Measurements from ENCODE around the gene RGMB.

Gene RGMB

GRCh38 chr5:98827588-98828284, 54.3 kb downstream of the RGMB start:
- DNase-seq (ENCODE audit: low spot score): no peak

DNA sequence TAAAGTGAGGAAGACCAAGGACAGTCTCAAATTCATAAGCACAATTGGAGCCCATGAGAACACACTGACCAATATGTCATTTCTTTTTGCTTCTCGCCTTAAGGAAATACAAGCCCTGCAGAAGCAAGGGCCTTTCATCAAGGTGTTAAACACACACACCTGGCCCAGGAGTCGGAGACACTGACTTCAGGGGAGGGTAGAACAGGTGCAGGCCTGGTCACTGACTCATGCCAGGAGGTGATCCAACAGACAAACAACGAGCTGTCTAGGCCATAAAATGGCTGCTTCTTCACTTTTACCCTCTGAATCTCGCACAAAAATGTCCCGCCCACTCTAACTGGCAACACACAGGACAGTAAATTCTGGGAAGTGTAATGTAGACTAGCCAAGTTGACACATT, 62.7 kb downstream of the RGMB start:
- DNase-seq (ENCODE audit: low spot score): no peak

DNA sequence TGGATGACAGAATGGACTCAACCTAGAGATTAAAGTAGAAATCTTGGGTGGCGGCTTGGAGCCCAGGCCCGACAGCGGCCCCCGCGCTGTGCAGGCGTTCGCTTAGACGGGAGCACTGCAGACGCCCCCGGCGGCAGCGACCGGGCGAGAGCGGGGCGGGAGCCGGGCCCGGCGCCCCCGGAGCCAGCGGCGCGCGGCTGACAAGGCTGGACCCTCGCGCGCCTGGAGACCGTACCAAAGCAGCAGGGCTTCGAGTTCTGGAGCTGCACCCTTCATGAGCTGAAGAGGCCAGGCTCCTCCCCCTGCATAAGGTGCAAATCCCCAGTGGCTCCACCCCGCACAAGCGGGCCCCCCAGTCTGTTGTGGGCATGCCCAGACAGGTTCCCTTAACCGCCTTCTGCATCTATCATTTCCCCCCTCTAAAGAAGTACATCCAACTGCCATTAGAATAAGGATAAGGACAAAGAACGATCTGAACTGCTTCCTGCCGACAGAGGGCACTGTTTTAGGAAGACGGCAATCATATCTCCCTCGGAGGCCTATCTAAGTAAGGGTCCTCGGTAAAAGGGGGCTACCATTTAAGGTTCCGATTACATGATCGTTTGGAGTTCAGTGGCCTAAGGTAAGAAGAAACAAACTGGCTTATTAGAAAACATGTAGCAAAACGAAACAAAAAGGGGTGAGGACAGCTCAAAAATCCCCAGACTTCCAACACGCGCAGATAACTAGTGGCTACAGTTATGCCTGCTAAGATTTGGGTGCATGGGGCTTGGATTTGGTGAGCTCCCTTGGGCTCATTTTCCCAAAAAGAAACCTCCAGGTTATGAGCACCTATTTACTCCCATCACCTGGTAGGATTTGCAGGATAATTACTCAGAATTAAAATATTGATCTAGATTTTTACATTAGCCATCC, 66.3 kb downstream of the RGMB start:
- DNase-seq (ENCODE audit: low spot score): no peak

DNA sequence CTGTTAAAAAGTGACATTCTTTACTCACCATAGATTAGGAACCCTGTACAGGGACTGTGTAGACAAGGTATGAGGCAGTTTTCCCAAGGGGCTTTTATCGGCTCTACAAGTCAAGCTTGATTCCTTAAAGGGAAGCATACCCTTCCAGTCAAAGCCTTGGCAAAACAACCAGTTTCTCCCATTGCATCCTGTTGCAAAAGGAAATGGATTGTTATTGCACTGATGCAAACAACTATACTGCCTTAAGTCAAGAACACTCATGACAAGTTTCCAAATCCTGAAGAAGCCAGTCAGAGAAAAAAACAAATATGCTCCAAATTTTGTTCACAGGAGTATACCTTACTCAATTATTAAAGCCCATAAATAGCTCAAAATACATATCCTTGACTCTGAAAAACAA, 67.5 kb downstream of the RGMB start:
- no peak for DNase-seq (ENCODE audit: low spot score)

DNA sequence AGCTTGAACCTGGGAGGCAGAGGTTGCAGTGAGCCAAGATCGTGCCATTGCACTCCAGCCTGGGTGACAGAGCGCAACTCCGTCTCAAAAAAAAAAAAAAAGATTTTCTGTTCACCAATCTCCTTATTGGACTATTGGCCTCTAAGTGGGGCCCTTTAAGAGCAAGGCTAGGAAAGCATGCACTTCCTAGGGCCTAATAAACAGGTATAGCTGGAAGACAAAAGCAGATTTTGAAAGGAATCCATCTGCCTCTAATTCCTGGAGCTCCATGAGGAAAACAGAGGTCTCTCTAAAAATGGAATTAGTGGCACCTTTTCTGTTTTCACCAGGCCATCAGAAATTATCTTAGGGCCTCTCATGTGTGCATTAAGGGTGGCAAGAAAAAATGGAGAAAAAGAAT, 70.0 kb downstream of the RGMB start:
- DNase-seq (ENCODE audit: low spot score): no peak

DNA sequence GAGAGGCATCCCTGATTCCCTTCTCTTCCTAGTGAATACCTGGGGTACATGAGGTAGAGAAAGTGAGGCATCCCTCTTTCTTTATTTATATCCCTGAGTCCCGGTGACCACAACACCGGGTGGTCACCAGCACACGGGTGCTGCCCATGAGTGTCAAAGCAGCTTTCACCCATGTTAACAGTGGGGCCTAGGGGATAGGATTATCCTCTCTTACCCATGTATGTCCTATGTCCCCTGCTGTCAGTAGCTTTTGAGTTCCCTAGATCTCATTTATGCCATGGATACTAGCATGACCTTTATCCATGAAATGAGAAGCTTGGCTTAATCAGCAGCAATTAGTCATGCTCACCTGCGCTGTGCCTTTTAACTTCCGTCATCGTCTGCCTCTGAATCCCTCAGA, 71.4 kb downstream of the RGMB start:
- no peak for DNase-seq (ENCODE audit: low spot score)

- no peak for DNase-seq (ENCODE audit: low spot score)
Measured at GRCh38 chr5:98845878-98846277, 72.4 kb downstream of the RGMB start.

All from COLO829 (cell line).